ENCODE data around the gene BRD1.
"Not testable (repeated sequence)": the region's sequence is repeated elsewhere in the genome, so short reads cannot be mapped to it uniquely, and the experiment has no call there.

BRD1 gene

DNA sequence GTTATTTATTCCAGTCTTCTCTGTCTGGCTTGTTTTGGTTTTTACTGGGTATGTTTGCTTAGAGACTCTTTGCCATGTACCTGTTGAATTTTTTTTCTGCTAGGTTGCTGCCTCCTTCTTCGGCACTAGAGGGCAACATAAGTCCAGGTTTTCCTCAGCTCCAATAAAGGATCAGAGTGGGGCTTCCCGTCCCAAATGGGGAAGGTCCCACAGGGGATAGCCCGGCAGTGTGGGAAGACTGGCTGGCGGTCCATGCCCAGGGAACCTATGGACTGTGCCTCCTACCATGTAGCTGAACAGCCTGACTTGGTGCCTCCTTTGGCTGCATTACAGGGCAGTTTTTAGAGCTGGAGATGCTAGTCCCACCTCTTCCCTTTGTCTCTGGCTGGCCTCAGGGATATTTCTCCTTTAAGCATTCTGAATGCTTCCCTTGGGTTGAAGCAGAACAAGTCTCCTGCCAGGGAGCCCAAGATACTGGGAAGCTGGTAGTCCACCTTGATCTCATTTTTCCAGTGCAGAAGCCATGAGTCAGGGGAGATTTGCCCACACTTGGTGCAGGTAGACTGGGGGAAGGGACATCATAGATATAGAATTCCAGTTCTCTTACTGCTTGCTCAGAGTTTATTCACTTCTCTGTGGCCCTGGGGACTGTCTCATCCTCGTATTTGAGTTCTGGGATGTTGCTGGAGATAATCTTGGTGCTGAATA is 60.2 kb downstream of the BRD1 start:
- peak; percentile 25 for DNase-seq

DNA sequence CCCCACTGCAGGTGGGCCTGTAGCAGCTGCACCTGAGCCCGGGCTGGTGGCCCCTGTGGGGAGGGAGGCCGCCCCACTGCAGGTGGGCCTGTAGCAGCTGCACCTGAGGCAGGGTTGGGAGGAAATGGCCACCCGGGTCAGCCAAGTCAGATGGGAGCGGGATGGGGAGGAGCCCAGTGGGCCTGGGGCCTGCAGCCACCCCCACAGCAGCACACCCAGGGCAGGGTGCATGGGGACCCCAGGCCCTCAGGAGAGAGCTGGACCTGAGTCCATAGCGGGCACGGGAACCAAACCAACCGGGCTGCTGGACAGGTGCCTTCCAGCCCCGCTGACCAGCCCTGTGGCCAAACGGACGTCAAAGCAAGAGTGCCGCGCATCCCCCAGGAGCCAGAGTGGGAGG is 61.7 kb downstream of the BRD1 start:
- no peak for DNase-seq

DNA sequence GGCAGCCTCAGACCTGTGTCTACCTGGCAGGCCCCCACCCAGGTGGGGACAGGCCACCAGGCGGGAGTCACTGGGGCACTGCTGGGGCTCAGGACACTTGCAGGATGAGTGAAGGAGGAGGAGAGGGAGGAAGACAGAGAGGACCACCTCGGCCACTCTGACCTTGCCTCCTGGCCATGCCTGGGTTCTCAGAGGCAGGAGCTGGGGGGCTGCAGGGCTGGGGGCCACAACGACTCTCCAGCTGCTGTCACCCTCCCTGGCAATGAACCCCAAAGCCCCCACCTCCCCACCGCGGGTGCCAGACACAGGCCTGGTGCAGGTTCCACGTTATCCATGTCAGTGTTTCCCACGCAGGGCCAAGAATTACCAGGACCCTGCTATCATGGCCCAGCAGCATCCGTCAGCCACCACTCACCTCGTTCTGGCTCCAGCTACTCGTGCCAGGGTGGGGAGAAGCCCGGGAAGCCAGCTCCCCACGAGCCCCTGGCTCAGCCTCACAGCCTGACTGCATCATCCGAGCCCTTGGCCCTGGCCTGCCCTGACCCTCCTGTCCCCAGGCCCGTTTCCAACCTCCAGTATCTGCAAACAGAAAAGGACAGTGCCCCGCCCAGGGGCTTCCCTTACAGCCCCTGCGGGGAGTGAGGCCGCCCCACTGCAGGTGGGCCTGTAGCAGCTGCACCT is 62.4 kb downstream of the BRD1 start:
- no peak for DNase-seq

DNA sequence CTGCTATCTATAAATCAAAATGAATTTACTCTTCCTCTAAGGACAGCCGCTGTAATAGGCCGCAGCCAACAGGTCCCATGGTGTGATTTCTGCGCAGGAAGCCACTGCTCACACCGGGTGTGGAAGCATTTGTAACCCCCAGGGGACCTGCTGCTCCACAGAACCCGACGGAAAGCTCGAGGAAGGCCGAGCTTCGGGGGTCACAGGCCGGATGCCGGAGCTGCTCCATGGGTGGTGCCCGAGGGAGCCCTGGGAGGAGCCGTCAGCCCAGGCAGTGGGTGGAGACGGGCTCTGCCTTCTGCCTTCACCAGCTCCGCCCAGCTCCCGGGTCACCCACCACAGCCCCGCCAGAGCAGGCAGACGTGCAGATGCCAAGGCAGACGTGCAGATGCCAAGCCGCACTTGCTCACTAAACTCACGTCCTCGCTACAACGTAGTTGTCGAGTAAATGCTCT is 63.5 kb downstream of the BRD1 start:
- no peak for DNase-seq

DNA sequence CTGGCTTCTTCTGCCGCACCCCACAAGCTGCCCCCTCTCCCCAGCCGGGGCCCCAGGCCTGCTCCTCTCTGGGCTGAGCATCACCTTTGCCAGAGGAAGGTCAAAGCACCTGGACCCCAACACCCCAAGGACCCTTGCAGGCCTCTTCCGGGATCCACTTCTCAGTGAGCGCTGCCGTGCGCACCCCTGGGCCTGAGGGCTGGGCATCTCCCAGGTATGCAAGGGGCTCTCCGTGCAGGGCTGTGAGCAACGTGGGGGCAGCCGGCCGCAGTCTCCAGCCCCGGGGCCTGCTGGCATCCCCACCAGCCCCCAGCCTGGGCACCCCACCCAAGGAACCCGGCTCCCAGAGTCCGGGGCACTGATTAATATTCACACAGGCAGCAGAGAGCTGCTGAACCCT is 64.0 kb downstream of the BRD1 start:
- no peak for DNase-seq

DNA sequence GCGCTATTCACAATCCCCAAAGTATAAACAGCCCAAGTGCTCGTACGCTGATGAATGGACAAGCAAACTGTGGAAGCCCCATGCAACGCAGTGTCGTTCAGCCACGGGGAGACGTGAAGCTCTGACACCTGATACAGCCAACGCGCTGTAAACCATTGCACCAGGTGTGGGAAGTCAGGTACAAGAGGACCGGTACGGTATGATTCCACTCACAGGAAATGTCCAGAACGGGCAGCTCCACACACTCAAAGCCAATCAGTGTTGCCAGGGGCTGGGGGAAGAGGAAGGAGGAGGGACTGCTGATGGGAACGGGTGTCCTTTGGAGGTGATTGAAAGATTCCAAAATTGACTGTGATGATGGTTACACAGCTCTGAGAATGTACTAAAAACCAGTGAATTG is 64.5 kb downstream of the BRD1 start:
- no peak for DNase-seq

DNA sequence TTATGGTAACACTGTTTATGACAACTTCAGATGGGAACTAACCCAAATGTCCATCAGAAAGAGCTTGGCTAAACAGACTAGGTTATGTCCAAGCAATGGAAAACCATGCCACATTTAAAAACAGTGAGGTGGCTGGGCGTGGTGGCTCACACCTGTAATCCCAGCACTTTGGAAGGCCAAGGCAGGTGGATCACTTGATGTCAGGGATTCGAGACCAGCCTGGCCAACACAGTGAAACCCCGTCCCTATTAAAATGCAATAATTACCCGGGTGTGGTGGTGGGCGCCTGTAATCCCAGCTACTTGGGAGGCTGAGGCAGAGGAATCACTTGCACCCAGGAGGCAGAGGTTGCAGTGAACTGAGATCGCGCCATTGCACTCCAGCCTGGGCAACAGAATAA is 65.1 kb downstream of the BRD1 start:
- not testable (repeated sequence) for DNase-seq

DNA sequence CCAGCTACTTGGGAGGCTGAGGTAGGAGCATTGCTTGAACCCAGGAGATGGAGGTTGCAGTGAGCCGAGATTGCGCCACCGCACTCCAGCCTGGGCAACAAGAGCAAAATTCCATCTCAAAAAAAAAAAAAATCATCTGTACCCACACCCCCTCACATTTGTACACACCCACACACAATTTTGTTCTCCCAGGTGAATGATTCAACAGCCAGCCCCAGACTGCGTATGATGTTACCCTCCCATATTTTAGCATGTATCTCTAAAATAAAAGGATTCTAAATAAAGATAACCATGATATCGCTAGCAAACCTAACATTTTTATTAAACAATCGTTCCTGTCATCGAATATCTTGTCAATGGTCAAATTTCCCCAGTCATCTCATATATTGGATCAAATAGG is 65.8 kb downstream of the BRD1 start:
- no peak for DNase-seq

DNA sequence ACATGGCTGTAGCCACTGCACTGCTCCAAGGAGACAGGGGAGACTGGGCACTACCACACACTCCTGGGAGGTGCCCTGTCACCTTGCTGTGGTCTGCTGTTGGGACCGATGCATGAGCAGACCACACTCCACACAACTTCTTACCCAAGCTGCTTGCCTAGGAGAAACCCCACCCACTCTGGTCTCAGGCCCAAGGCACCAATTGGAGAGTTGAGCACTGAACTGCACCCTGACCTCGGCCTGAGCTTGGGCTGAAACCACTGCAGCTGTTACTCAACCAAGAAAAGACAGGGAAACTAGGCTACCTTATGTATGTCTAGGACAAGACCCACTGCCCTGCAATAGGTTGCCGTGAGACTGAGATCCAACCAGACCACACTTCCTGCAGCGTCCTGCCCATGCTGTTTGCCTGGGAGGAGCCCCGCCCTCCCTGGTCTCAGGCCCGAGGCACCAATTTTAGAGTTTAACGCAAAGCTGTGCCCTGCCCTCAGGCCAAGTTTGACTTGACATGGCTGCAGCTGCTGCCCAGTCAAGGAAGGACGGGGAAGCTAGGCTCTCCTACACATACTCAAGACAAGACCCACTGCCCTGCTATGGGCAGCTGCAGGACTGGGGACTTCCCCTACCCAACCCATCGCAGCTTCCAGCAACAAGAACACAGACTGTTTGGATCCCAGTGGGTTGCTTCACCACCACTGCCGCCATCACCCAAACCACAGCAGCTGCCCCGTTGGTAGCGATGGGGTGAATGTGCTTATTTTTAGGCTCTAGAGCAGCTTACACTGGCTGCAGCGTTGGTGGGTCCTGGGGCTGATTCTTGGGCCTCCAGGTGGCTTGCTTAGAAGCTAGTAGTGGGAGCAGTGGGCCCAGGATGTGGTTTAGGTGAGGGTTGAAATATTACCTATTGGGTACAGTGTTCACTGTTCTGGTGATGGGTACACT is 66.8 kb downstream of the BRD1 start:
- no peak for DNase-seq

DNA sequence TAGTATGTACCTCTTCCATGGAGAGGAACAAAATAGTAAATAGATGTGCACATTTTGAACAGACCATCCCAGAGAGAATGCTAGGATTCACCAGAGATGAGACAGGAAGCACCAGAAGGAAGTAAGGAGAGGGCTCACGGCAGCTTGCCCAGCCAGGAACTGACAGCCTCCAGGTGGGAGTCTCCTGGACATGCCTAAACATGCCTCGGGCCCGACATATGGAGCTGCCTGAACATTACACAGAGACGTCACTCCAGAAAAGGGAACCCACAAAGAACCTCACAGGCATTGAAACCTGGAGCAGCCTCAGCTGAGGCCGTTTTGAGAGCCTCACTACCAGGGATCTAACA is 67.4 kb downstream of the BRD1 start:
- DNase-seq: no peak

DNA sequence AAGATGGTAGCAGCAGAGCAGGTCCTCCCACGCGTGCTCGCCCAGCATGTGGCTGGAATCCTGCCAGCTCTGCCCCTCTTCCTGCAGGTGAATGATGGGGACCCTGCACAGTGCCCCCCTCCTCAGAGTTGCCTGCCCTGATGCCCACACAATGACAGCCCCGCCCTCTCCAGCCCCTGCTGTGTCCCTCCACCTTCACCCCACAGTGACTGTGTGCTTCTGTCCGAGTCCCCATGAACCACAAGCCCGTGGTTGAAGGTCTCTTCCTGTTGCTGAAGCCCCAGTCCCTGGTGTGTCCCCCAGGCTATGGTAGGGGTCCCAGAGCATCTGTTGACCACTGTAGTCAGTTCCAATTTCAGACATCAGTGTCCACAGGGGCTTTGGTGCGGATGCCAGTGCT is 71.0 kb downstream of the BRD1 start:
- no peak for DNase-seq

DNA sequence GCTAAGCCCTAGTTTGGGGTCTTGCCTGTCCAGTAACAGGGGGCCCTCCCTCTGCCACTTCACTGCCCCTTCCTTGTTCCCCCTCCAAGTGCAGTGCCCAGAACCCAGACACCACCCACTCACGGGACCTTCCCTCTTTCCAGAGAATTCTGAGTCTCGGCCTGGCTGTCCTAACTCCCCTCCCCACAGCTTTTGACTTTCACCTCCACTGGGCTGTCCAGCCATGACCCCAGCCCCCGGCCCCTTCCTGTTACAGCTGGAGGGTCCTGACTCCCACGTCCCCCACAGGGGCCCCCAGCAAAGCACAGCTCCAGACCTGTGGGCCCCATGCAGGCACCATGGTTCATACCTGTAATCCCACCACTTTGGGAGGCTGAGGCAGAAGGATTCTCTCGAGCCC is 71.5 kb downstream of the BRD1 start:
- no peak for DNase-seq

DNA sequence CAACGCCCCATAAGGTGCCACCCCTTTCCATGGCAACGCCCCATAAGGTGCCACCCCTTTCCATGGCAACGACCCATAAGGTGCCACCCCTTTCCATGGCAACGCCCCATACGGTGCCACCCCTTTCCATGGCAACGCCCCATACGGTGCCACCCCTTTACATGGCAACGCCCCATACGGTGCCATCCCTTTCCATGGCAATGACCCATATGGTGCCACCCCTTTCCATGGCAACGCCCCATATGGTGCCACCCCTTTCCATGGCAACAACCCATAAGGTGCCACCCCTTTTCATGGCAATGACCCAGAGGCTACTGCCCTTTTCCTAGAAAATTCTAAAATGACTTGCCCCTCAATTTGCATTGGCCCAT is 72.1 kb downstream of the BRD1 start:
- no peak for DNase-seq

DNA sequence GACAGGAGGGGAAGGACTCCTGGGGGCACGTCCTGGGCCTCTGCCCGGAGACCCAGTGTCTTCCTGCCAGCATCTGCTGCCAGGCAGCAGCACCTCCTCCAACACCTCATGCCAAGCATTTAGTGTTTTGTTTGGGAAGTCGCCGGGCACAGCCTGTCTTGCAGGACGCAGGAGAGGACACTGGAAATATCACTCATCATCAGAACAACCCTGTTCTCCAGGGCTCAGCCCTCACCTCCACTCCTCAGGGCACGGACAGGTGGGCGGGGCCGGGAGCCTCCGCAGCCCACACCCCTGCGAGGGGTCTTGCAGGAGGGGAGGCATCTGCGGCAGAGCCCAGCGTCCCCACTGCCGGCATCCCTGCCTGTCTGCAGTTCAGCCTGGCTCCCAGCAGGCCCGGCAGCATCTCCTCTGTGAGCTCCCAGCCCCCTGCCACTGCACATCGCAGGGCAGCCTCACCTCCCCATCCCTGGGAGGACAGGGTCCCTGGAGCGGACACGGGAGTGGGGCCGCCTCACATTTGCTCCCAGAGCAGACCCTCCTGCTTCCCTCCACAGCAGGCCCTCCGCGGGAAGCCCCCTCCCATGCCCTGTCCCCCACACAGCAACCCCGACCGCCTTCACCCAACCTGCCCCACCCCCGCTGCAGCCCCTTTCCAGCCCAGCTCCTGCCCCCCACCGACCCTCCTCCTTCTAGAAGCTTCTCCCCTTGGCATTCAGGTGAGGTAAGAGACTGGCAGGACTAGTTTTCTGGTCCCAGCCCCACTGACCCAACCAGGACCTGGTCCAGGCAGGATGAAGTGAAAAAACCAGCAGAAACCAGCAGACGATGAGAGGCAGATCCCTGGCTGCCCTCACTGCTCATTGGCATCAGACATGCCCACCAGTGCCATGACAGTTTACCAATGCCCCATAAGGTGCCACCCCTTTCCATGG is 72.7 kb downstream of the BRD1 start:
- DNase-seq: no peak

DNA sequence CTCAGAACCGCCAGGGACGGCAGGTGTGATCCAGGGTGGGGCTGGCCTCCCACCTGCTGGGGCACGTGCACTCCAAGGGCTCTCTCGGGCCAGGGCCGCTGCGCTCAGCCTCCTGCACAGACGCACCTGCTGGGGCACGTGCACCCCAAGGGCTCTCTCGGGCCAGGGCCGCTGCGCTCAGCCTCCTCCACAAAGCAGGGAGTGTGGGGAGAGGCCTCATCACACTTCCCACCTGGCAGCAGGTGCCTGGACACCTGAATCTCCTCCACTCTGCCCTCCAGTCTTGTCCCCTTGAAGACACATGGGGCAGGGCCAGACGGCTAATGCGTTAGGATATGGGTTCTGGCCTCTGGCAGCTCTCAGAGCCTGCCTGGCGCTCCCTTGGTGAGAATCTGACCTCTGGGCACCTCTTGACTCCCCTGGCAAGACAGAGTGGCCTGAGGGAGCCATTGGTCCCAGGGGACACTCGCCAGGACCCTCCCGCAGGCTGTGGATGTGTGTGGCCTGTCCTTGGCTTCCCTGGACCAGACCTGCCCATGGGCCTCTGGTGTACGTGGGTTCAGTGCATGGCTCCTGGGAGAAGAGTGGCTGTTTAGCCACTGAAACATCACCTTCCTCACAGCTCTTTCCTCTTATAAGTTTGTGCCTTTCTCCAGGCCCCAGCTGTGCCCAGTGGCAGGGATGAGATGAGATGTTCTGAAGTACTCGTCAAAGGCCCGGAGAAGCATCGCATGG is 73.5 kb downstream of the BRD1 start:
- DNase-seq: peak; percentile 51

DNA sequence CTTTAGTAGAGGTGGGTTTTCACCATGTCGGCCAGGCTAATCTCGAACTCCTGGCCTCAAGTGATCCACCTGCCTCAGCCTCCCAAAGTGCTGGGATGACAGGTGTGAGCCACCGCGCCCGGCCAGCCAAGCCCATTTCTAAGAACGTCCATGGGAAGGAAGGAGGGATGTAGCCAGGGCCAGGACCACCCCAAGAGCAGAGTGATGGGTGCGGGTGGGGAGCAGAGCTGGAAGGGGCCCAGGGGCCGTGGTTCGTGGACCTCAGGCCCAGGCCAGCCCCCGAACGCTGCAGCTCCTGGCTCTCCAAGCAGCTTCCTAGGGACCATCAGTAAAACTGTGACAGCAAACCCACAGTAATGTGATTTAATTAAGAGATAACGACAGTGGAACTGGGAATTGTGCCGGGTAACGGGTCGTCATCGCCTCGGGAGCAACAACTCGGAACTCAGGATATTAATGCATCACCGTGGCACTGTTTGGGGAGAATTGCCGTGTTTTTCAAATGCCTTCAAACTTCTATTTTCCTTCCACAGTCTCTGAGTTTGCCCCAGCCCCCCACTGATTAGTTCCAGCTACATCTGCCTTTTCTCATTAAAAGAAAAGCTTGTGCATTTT is 74.3 kb downstream of the BRD1 start:
- no peak for DNase-seq

DNA sequence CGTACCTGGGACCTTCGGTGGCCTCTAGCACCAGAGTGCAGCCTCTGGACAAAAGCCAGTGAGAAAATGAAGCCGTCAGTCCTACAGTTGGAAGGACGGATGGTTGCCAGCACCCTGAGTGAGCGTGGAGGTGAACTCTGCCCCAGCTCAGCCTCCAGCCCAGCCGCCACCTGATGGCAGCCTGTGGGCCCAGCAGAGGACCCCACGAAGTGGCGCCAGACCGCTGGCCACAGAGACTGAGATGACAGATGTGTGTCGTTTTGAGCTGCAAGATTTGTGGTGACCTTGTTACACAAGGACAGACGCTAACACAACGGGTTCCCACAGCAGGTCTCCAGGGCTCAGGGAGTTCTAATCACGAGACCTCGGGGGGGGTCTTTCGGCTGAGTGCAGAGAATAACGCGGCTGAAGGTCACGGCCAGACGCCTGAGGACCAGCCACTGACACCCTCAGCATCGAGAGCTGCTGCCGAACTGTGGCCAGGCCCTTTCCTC is 75.0 kb downstream of the BRD1 start:
- DNase-seq: no peak

DNA sequence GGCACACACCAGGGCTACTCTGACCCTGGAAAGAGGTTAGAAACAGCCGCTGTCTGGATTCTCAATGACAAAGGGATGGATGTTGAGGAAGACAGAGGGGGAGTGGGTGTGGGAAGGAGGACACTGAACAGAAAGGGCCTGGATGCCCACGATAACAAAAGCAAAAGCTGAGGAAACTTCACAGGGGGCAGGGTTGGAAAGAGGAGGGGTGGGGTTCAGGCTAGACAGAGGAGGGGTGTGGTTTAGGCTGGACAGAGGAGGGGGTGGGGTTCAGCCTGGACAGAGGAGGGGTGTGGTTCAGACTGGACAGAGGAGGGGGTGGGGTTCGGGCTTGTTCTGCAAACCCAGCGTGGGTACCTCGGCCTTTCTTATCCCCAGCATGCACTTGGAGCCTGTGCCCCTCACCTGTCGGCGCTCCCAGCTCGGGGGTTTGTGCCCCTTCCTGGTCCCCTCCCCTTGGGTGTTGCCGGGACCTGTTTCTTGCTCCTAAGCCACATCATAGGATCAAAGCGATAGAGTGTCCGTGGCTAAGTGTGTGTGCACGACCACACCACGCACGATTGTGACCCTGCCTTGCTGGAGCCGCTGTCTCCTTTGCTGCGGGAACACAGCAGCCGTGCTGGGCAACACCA is 75.6 kb downstream of the BRD1 start:
- no peak for DNase-seq

DNA sequence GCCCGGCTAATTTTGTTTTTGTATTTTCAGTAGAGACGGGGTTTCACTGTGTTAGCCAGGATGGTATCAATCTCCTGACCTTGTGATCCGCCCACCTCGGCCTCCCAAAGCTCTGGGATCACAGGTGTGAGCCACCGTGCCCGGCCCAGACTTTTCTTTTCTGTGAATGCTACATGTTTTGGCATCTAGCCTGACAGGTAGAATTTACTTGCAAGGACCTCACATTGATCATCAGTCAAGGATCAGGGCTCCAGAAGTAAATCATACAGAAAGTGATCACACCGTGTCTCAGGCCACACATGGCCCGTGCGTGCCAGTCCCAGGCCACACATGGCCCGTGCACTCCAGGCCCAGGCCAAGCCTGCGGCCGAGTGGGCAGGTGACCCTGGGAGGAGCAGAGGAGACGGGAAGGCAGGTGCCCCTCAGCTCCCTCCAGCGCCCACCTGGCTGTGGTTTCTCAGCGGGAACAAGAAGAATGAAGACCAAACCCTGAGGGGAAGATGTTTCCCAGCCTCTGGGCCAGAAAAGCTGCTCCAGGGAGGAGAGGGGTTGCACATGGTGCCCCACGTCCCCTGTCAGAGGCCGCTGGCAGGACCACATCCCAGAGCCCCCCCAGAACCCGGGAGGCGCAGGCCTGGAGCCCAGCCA is 76.2 kb downstream of the BRD1 start:
- DNase-seq: no peak

DNA sequence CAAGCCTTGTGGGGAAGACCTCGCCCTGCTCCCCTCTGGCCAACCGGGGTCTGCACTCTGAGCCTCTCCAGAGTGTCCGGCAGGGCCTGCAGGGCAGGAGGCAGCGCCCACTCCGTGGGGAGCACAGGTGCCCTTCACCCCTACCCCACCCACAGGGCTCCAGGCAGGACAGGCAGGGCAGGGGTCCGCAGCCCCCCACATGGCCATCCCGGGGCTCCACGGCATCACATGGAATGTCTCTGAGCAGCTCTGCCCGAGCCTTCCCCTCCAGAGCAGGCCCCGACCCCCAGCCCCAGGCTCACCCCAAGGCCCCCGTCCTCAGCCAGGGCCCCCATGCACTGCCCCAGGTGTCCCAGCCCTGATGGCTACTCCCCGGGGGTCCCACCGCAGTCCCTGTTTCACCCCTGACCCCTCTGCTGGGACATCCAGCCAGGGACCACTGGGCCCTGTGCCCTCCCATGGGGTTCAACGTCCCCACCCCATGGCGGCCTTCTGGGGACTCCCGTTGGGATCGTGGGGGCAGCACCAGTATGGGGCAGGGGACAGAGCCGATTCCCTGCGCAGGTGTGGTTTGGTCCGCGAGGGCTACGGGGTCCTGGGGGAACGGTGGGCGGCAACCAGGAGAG is 77.7 kb downstream of the BRD1 start:
- DNase-seq: no peak

All from NCI-H1105 (cell line).